Islet precursor cell (in vitro differentiated cells): ENCODE measurements around the gene TRABD2B.
"Not testable (repeated sequence)": the region's sequence is repeated elsewhere in the genome, so short reads cannot be mapped to it uniquely, and the experiment has no call there.

Experiments used
- DNase-seq: peaks from one replicate; pipeline ENCODE4 v3.0.0-alpha.2; 2018

The TRABD2B gene

GRCh38 chr1:47965816-47966215, 31.4 kb downstream of the TRABD2B start:
- no peak for DNase-seq

- DNase-seq, result no peak
Measured at GRCh38 chr1:47964636-47965035, 32.5 kb downstream of the TRABD2B start.

GRCh38 chr1:47963568-47964358, 33.4 kb downstream of the TRABD2B start:
- DNase-seq, result no peak

- no peak for DNase-seq
Measured at GRCh38 chr1:47962750-47963492, 34.3 kb downstream of the TRABD2B start.

- not testable (repeated sequence) for DNase-seq
Measured at GRCh38 chr1:47961835-47962234, 35.4 kb downstream of the TRABD2B start.

- DNase-seq, result not testable (repeated sequence)
Measured at GRCh38 chr1:47956491-47956890, 40.7 kb downstream of the TRABD2B start.

GRCh38 chr1:47953661-47954060, 43.5 kb downstream of the TRABD2B start:
- DNase-seq, result no peak

- no peak for DNase-seq
Measured at GRCh38 chr1:47951545-47952235, 45.5 kb downstream of the TRABD2B start.

GRCh38 chr1:47951026-47951425, 46.2 kb downstream of the TRABD2B start:
- DNase-seq, result no peak

GRCh38 chr1:47950471-47950870, 46.7 kb downstream of the TRABD2B start:
- DNase-seq, result no peak

- no peak for DNase-seq
Measured at GRCh38 chr1:47948126-47948525, 49.1 kb downstream of the TRABD2B start.

GRCh38 chr1:47947531-47947930, 49.7 kb downstream of the TRABD2B start:
- DNase-seq, result no peak

- DNase-seq, result no peak
Measured at GRCh38 chr1:47944561-47944960, 52.6 kb downstream of the TRABD2B start.

GRCh38 chr1:47942240-47942629, 55.0 kb downstream of the TRABD2B start:
- no peak for DNase-seq

GRCh38 chr1:47941609-47942239, 55.5 kb downstream of the TRABD2B start:
- DNase-seq, result no peak

- DNase-seq, result no peak
Measured at GRCh38 chr1:47940779-47941178, 56.4 kb downstream of the TRABD2B start.

GRCh38 chr1:47940326-47940725, 56.9 kb downstream of the TRABD2B start:
- DNase-seq, result no peak

GRCh38 chr1:47938520-47938919, 58.7 kb downstream of the TRABD2B start:
- DNase-seq, result no peak

- no peak for DNase-seq
Measured at GRCh38 chr1:47937586-47938254, 59.5 kb downstream of the TRABD2B start.

- no peak for DNase-seq
Measured at GRCh38 chr1:47936916-47937551, 60.2 kb downstream of the TRABD2B start.

GRCh38 chr1:47935856-47936255, 61.3 kb downstream of the TRABD2B start:
- no peak for DNase-seq

GRCh38 chr1:47935163-47935562, 62.0 kb downstream of the TRABD2B start:
- DNase-seq, result no peak
